OCI-M2 (cell line): Measurements from ENCODE around the gene CD7.

ENCODE experiments used
- DNase-seq: peaks from one replicate; lab custom pipeline; 2025; ENCODE audit not compliant: unreplicated experiment; lab: John Stamatoyannopoulos, UW

CD7 gene

DNA sequence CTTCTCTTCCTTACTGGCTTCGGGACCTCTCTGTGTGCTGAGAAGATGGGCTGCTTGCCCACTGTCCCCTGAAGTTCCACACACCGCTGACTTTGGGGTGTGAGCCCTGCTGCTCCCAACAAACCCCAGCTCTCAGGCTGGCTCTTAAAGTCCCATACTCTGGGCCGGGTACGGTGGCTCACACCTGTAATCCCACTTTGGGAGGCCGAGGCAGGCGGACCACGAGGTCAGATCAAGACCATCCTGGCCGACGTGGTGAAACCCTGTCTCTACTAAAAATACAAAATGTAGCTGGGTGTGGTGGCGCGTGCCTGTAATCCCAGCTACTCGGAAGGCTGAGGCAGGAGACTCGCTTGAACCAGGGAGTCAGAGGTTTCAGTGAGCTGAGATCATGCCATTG, 17.2 kb downstream of the CD7 start:
- no peak for DNase-seq

DNA sequence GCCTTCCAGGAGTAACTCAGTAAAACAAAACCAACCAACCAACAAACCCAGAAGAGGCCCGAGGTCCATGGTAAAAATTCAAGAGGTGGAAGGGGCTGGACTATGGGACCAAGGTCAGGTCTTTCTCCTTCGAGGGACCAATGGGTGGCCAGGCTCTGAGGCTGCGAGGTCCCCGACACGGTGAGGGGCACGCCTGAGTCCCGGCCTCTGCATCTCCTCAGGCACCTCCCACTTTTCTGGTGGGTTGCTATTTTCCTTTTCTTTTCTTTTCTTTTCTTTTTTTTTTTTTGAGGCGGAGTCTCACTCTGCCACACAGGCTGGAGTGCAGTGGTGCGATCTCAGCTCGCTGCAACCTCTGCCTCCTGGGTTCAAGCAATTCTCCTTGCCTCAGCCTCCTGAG, 18.0 kb downstream of the CD7 start:
- DNase-seq: no peak

DNA sequence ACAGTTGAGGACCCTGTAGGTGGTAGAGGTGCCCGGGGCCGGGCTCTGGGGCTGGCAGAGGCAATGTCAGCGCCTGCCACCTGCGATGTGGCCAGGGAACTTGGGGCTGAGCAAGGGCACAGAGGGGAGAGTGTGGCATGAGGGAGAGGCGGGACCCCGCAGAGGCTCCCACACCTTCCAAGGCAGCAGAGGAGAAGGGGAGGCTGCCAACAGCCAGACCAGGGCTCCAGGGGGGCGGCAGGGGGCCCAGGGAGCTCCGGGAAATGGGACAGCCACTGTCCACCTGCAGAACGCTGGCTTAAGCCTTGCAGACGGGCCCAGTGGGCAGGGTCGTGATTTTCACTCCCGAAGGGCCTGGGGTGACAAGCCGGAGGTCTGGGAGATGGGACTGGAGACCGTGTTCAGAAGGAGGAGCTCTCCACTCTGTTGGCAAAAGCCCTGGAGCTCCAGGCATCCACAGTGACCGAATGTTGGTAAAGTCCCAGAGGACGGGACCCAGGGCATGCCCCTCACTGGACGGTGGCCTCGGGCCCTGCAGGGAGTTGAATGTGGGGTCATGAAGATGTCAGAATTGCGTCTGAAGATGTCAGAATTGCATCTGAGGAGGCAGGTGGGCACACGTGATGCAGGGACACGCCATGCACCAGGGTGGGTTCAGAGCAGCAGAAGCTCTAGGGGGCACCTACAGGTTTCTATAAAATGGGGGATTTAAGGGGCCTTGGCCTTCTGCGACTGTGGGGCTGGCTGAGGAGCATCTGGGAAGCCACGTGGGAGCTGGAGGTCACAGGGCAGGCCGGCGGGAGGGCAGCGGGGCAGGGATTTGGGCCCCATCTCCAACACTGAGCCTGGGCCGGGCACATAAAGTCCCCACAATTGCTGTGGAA, 18.6 kb downstream of the CD7 start:
- DNase-seq: no peak

DNA sequence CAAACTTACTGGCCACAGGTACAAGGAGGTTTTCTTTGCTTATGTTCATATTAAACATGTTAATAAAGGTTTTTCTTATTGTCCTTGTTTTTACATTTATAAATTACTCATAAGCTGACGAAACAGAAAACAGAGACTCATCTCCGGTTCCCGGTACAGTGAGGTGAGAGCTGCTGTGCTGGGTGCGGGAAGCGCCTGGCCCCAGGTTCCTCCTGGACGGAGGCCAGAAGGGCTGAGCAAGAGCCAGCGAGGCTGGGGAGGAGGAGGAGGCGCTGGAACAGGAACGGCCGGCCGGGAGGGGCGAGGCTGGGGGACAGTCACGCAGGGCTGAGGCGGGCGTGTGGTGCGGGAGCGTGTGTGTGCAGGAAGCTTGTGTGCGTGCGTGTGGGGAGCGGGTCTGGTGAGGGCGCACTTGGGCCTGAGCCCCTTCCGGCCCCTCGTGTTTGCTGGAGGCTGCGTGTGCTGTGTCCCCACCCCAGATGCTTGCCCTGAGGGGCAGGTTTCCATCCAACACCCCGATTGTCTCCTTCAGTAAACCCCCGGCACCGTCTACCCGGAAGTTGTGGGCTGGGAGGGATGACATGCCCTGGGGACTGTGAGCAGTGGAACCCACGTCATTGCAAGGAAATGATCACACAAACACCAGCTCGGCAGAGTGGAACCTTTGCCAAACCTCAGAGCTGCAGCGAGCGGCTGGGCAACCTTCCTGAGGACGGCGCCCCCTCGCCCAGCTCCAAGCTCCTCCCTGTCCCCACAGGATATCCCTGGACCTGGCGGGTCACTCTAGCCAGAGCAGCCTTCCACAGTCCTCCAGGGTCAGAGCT, 19.5 kb downstream of the CD7 start:
- no peak for DNase-seq

DNA sequence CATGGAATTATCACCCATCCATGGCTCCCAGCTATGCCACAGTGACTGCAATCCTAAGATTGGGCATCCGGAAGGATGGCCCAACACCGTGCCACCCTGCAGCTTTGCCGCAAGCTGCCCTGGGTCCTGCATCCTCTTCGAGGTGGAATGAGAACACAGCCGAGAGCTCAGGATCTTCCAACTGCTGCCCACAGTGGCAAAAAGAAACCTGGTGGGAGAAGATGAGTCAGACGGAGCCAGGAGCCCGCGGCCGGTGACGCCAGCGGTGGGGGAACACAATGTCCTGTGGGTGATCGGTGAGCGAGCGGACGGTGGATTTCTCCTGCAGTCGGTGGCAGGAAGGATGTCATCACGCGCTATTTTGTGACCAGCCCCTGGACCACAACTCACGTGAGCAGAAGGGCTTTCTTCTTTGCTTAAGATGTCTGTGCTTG, 20.1 kb downstream of the CD7 start:
- DNase-seq: no peak

DNA sequence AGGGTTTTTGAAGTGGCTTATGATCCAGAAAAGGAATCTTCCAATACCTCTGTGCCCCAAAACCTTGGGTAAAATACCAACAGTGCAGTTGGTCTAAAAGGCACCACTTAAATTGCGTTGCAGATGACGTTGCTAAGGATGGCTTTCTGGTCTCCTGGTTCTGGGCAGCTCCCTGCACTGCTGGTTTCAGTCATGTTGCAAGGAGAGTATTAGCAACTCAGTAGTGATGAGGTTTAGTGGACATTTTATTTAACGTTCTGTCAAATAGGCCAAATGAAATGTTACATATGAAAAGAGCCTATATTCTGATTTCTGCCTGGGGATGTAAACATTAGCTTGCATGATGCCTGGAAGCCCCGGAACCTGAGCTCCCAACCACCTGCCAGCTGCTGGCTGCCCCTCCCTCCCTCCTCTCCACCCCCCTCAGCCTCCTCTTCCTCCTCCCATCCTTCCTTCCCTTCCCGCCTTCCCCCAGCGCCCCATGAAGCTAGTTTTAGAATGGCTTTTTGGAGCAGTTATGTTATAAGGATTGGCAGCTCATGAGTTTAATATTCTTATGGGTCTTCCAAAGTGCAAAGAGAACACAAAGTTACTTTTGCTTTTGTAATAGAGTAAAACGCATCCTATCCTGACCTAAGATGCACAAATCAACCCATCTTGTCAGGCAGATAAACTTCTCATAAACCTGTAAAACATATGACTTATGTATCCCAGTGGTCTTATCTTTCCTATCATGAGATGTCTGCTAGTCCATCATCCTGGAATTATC, 20.7 kb downstream of the CD7 start:
- no peak for DNase-seq

DNA sequence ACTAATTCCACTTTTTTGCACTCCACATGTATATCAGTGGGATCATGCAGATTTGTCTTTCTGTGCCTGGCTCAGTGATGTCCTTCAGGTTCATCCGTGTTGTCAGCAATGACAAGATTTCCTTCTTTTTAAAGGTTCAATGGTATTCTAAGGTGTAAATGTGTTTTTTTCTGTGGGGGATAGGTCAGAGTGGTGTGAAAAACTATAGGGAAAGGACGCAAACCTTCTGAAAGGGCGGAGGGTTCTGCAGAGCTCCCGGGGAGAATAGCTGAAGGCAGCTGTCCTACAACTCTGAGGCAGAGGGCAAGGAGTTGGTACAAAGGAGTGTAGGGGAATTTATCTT, 22.0 kb downstream of the CD7 start:
- no peak for DNase-seq

DNA sequence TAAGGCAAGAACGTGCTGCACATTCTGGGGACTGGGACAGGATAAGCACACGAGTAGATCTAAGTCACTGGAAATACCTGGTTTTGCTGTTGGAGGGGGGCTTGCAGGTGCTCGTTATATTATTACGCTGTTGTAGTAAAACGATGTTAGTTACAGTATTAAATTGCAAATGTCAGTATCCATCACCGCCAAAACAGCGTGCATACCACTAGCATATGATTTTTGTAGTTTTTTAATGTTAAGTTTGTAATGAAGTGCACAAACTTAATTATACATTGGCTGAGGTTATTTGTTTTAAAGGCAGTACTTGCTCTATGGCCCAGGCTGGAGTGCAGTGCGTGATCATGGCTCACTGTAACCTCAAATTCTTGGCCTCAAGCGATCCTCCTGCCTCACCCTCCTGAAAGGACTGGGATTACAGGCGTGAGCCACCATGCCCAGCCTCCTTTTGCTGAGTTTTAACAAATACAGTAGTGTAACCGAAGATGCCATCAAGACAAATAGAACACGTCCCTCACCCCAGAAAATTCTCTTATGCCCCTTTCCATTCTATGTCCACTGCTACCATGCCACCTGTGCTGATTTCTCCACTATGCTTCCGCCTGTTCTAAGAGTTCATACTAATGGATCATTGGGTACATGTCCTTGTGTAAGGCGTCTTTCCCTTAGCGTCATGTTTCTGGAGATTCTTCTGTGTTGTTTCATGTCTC, 23.2 kb downstream of the CD7 start:
- DNase-seq: no peak

DNA sequence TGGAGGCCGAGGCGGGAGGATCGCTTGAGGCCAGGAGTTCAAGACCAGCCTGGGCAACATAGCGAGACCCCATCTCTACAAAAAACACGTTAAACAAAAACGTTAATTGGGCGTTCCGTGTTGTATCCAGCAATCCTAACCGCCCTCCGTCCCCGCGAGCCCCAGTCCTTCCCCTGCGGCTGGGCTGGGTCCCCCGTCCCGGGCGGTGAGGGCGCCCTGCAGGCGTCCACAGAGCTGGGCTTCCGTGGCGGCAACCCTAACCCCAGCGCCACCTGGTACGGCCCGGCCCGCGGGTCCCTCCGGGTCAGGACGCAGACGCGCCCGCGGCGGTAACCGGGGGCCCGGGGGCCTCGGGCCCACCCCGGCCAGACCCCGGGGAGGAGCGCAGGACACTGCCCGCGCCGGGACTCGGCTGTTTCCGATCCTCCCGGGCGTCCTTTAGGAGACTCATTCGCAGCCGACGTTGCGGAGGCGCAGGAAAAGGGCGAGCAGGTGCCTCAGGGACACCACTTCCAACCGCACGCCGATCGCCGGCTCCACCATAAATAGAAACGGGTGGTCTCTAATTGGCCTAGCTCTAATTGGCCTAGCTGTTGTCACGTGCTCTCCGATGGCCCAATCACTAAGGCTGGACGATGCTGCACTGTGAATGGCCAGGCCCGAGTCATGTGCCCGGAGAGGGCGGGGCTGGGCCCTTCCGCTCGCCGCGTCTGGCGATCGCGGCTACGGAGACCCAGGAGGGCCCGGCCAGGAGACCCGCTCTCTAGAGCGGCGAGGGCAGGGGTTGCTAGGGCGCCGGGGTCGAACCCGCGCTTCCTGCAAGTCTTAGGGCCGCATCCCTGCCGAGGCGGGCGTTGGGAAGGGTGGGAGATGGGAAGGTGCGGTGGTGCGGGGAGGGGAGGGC, 24.9 kb downstream of the CD7 start:
- peak; percentile 50 for DNase-seq

DNA sequence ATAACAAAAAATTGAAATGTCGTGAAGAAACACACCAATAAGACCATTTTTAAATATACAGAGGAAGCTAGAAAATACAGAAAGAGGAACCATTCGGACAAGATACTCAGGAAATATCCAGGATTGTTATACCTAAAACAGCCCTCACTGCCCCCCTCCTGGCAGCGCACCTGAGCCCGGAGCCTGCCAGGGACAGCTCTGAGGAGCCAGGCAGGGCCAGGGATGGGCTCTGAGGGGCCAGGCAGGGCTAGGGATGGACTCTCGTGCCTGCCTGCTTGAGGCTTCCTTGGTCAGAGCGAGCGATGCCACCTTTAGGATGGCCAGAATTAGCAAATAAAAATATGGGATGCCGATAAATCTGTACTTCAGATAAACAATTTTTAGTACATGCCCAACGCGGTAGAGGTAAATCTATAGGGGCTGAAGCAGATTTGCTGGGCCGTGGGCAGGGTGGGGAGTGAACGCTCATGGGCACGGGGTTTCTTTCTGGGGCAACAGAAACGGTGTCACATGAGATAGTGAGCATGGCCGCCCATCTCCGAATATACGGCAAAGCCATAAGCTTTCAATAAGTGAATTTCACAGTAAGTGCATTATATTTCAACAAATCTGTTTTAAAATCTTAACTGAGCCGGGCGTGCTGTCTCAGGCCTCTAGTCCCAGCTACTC, 25.7 kb downstream of the CD7 start:
- no peak for DNase-seq

DNA sequence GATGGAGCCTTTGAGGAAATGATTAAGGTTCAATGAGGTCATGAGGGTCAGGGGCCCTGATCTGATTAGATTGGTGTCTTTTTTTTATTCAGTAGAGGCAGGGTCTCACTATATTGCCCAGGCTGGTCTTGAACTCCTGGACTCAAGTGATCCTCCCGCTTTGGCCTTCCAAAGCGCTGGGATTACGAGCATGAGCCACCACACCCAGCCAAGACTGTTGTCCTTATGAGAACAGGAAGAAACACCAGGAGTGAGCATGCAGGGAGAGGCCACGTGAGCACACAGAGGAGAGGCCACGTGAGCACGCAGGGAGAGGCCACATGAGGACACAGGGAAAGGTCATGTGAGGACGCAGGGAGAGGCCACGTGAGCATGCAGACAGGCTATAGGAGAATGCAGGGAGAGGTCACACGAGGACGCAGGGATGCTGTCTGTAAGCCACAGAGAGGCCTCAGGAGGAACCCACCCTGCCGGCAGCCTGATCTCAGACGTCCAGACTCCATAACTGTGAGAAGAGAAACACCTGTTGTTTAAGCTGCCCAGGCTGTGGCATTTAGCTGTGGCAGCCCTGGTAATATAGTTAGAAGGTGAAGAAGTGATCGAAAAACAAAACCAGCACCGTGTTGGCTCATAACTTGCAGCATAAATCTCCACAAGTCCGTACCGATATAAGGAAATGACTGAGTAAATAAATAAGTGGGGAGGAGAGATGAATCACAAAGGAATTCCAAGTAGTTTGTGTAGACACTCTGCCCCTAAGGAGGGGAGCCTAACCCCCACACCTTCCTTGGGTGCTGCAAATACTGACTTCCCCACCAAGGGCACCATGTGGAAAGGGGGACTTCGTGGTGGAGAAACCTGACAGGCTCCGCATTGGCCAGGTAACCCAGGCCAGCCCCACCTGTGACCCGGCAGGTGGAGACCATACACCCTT, 29.3 kb downstream of the CD7 start:
- no peak for DNase-seq

DNA sequence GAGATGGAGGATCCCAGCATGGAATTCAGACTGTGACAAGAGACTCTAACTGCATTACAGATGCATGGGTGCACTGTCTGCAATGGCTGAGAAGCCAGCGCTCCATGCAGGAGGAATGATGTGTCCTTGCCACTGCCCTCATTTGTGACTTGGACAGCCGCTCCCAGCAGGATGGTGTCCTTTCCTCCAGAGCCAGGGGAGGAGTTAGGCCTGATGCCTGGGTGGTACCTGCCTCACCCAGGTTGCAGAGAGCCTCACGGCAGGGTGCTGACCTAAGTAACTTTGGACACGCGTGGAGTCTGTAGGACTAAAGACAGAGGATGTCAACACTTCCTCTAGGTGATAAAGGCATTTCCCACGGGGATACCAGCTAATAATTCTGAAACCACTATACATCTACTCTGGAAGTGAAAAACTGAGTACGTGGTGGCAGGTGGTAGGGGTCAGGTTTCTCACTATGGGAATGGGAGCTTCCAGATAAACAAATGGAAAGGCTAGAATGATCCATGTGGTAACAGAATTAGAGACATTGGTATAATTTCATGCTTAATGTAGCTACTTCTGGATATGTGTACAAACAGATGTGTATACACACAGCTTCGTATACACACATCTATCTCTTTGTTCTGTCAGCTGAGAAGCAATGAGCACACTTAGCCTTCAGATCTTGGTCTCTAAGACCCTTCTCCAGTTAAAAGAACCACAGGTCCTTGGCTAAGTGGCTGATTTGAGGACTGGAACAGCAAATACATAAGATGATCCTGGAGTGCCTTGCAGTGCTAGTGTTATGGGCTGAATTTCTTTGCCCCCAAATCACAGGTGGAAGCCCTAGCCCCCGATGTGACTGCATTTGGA, 30.2 kb downstream of the CD7 start:
- DNase-seq: no peak

DNA sequence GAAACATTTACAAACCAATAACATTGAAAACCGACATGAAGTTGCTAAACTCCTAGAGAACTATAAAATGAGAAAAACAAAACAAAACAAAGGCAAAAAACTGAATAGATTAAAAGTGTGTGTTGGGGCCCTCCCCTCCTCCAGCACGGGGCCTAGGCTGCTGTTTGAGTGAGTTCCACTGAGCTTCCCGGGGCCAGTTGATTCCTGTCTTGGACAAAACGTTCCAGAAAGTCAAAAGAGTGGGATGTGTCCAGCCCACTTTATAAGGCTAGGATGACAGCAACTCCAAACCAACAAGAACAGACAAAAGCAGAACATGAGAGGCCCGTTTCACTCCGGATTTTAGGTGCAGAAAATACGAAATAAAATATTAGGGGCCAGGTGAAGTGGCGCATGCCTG, 32.3 kb downstream of the CD7 start:
- DNase-seq: no peak

DNA sequence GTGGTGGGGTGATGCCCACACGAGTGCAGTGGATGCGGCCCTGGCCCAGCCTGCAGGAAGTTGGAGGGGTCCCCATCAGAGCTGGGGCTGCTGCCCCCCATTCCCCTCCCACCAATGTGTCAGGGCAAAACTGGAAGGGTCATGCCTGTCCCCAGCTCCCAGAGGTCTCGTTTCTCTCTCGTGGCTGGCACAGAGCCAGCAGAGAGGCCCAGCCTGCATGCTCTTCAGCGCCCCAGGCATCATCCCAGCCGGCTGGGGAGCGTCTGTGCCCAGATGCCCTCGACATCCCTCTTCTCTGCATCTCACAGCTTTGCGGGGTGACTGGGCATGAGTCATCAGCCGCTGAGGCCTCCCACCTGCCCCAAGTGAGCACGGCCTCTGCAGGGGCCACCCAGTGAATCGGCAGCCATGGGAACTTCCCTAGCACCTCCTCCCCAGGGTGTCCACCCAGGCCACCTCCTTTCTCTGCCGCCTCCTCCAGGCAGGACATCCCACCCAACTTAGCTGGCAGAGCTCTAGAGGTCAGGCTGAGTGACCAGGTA, 34.1 kb downstream of the CD7 start:
- no peak for DNase-seq

DNA sequence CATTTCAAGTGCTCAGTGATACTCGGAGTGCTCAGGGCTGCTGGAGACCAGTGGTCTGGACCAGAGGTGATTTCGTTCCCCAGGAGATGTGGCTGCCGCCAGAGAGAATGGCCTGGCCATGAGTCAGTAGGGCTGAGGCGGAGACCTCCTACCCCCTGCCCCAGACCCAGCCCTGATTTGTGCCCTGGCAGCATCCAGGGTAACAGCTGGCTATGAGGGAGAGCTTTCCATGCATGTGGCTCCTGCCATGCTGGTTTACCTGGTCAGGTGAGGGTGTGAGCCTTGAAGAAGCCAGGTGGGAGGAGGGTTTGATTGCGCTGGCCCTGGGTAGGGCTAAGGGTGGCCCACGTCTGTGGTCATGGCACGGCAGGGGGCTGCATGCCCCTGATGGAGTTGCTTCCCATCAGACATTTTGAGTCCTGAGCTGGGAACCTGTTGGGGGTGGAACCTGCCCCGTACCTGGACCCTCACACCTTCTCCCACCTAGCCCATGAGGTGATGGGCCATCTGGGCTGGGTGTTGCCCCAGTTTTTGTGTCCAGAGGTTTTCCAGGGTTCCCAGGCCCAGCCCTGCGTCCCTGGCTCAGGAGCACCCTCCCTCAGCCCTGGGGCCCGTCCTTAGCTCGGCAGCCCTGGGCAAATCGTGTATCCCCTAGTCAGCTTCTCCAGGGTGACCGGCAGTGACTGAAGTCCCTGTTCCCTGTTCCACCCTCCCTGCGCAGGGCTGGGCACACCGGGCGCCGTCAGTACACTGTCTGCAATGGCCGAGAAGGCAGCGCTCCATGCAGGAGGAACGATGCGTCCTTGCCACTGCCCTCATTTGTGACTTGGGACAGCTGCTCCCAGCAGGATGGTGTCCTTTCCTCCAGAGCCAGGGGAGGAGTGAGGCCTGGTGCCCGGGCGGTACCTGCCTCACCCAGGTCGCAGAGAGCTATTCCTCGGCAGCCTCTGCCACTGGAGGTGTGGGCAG, 34.9 kb downstream of the CD7 start:
- DNase-seq: no peak
